HepG2 (cell line): ENCODE data around the gene POU3F1. TPM values are rescaled to one million over a fixed set of nuclear protein-coding genes. Genes with fewer than 3 reads are reported as not detected.

Experiments used
- KIAA2018 ChIP-seq: sonication (generic); formaldehyde crosslinking; IDR thresholded peaks from 2 replicates; pipeline ENCODE4 v1.5.0; 2020; ENCODE audit warnings: mild to moderate bottlenecking, missing genetic modification reagents, borderline replicate concordance
- SRSF1 ChIP-seq: fragments of 200-400 bp; formaldehyde crosslinking; optimal IDR thresholded peaks from 2 replicates; pipeline ENCODE3; 2017; ENCODE audit warnings: mild to moderate bottlenecking, low read depth, low read length, moderate library complexity
- TOE1 ChIP-seq: sonication (generic); formaldehyde crosslinking; IDR thresholded peaks from 2 replicates; pipeline ENCODE4 v1.4.0; 2020; ENCODE audit warnings: mild to moderate bottlenecking, missing genetic modification reagents
- ZBTB4 ChIP-seq: sonication (generic); formaldehyde crosslinking; IDR thresholded peaks from 2 replicates; pipeline ENCODE4 v1.4.0; 2020; ENCODE audit warnings: missing genetic modification reagents, mild to moderate bottlenecking, borderline replicate concordance
- ZNF407 ChIP-seq: sonication (generic); formaldehyde crosslinking; IDR thresholded peaks from one replicate; pipeline ENCODE4 v1.5.1; 2020; ENCODE audit warnings: mild to moderate bottlenecking, missing genetic modification reagents; ENCODE audit errors: not compliant biosample characterization
- polyA plus RNA-seq, 8 experiments: library from polyadenylated mRNA; depleted of rRNA in 3 of 8; stranded (reverse) in 7 of 8; unstranded in 1 of 8; fragments of >200 nt; fragmentation: Illumina TruSeq in 4 of 8; extraction: Trizol in 4 of 8; gene quantifications; 2 replicates each; pipeline versions ENCODE4 v1.2.1 to v1.2.3, GENCODE V29; 2011 to 2016; ENCODE audit warnings: low read depth in 4 of 8, missing spikeins in 1 of 8, mixed read lengths in 1 of 8; ENCODE audit not compliant: insufficient read depth in 1 of 8
- total RNA-seq, 5 experiments: library from RNA; depleted of rRNA; stranded (reverse); fragments of >200 nt; fragmentation: Illumina TruSeq; extraction: Trizol; gene quantifications; 2 replicates each; pipeline ENCODE4 v1.2.3, GENCODE V29; 2016; ENCODE audit warnings: low read depth in 1 of 5

POU3F1 gene
- total and polyA plus RNA-seq, 2 of the 13 experiments (the other 11 are each of a cell fraction or from before 2014, with no cell fraction given), result not detected

- TF ChIP-seq KIAA2018 (CRISPR knock-in tag) (0 out of 2 replicates have a peak, but pooled peaks have one; percentile 89), ZBTB4 (peak; percentile 97), SRSF1 (no peak), ZNF407 (peak; percentile 85), TOE1 (peak; percentile 86; the same call in 1 of the 2 replicates)
Observed at GRCh38 chr1:38012363-38013226, 34.0 kb downstream of the POU3F1 start, which contains the start of gene UTP11 (continued).
